Endothelial cell (in vitro differentiated cells): ENCODE results near the gene RGS10. TPM values are rescaled to one million over a fixed set of nuclear protein-coding genes. Genes with fewer than 3 reads are reported as not detected.

Experiments
- DNase-seq: peaks from one replicate; pipeline ENCODE4 v3.0.0; 2021; ENCODE audit warnings: low spot score
- H3K27ac Mint-ChIP-seq: one replicate; pipeline ENCODE4 v1.8.0; 2021; ENCODE audit warnings: mixed read lengths, inconsistent platforms; ENCODE audit not compliant: unreplicated experiment
- H3K27me3 Mint-ChIP-seq: one replicate; pipeline ENCODE4 v1.8.0; 2021; ENCODE audit warnings: mild to moderate bottlenecking, moderate library complexity, mixed read lengths, inconsistent platforms; ENCODE audit not compliant: unreplicated experiment
- H3K36me3 Mint-ChIP-seq: one replicate; pipeline ENCODE4 v1.8.0; 2021; ENCODE audit warnings: mild to moderate bottlenecking, low read depth, mixed read lengths, inconsistent platforms; ENCODE audit not compliant: unreplicated experiment
- H3K4me1 Mint-ChIP-seq: one replicate; pipeline ENCODE4 v1.8.0; 2021; ENCODE audit warnings: mild to moderate bottlenecking, mixed read lengths, inconsistent platforms; ENCODE audit not compliant: unreplicated experiment
- H3K4me3 Mint-ChIP-seq: one replicate; pipeline ENCODE4 v1.8.0; 2021; ENCODE audit warnings: mild to moderate bottlenecking, mixed read lengths, inconsistent platforms; ENCODE audit not compliant: unreplicated experiment
- H3K9me3 Mint-ChIP-seq: one replicate; pipeline ENCODE4 v1.8.0; 2021; ENCODE audit warnings: mixed read lengths, inconsistent platforms; ENCODE audit not compliant: unreplicated experiment
- long read RNA-seq: library from polyadenylated mRNA; unstranded; transcript quantifications from one replicate; pipeline ENCODE4 v2.0.0, GENCODE V29; 2020; ENCODE audit not compliant: unreplicated experiment
- total RNA-seq: library from RNA; stranded (reverse); fragmentation: NEBNext Ultra II Directional; extraction: Animal tissue kit (Norgen Biotek cat#: 25700); gene quantifications from one replicate; pipeline ENCODE4 v1.2.1, GENCODE V29; 2021; ENCODE audit not compliant: unreplicated experiment
- TF ChIP-seq, protein P1 (sequence below): fragments of 200-600 bp; sonication (generic); IDR thresholded peaks from one replicate; pipeline ENCODE4 v1.5.0; 2021; ENCODE audit warnings: antibody characterized with exemption; ENCODE audit not compliant: unreplicated experiment

The RGS10 gene, protein sequence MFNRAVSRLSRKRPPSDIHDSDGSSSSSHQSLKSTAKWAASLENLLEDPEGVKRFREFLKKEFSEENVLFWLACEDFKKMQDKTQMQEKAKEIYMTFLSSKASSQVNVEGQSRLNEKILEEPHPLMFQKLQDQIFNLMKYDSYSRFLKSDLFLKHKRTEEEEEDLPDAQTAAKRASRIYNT
- total RNA-seq = 20.0 TPM
- long read RNA-seq, transcript RGS10-202 (5 exons, 804 nt) = major isoform, 15 of 16 reads
- long read RNA-seq, partial matches to known transcripts = 0 of 16 reads
- long read RNA-seq, other reads (novel, unspliced or antisense) = 0 of 16 reads

DNA sequence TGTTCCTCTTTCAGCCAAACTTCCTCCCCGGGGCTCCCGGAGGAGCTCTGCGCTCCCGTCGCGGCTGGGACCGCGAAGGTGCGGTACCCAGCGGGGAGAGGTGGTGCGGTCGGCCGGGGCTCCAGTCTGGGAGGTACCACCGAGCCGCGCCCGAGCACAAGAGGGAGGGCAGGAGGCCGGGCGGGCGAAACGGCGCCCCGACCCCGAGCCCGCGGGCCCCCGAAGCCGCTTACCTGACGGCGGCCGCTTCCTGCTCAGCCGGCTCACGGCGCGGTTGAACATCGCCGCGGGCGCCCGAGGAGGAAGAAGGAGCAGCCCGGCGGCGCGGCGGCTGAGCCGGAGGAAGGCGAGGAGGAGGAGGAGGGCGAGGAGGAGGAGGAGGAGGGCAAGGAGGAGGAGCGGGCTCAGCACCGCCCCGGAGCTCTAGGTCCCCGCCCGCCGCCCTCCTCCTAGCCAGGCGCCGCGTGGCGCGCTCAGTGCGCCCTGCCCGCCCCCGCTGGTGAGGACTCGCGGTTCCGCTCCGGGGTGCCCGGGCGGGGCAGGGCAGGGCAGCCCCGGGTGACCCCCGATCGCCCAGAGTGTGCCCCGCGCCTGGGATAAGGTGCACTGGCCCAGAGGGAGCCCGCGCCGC is at the start of gene RGS10:
TSS of gene RGS10 (minus strand) at position 363 of the 631 bp plus-strand sequence. CDS start at position 282, 81 bp downstream.
- no peaks in the 10 kb centered on the region for H3K9me3 Mint-ChIP-seq
- TF ChIP-seq, protein P1, sequence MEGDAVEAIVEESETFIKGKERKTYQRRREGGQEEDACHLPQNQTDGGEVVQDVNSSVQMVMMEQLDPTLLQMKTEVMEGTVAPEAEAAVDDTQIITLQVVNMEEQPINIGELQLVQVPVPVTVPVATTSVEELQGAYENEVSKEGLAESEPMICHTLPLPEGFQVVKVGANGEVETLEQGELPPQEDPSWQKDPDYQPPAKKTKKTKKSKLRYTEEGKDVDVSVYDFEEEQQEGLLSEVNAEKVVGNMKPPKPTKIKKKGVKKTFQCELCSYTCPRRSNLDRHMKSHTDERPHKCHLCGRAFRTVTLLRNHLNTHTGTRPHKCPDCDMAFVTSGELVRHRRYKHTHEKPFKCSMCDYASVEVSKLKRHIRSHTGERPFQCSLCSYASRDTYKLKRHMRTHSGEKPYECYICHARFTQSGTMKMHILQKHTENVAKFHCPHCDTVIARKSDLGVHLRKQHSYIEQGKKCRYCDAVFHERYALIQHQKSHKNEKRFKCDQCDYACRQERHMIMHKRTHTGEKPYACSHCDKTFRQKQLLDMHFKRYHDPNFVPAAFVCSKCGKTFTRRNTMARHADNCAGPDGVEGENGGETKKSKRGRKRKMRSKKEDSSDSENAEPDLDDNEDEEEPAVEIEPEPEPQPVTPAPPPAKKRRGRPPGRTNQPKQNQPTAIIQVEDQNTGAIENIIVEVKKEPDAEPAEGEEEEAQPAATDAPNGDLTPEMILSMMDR = no peak
- no peak within 1 kb of the TSS for H3K27ac Mint-ChIP-seq
- peak; percentile 37 for DNase-seq
- H3K27me3 Mint-ChIP-seq = peaks cover 11% of the 10 kb centered on the region
- peaks cover 28% of the 10 kb centered on the region for H3K4me1 Mint-ChIP-seq
- peak within 1 kb of the TSS; percentile 90 for H3K4me3 Mint-ChIP-seq
- H3K36me3 Mint-ChIP-seq = peaks cover 13% of the 10 kb centered on the region

DNA sequence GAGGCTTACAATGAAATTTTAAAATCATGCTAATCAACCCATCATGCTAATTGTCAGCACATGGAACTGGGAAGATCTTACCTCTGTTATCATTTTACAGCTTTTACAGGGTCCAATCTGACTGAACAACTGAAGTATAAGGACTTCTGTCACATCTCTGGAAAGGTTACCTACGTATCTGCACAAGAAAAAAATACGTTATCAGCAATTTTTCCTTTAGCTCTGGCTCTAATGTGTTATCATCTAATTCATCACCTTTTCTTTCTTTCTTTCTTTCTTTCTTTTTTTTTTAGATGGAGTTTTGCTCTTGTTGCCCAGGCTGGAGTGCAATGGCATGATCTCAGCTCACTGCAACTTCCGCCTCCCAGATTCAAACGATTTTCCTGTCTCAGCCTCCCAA is 45.6 kb upstream of the RGS10 start:
- Mint-ChIP-seq H3K4me1 (peaks cover 23% of the 10 kb centered on the region), H3K9me3 (no peaks in the 10 kb centered on the region), H3K27me3 (no peaks in the 10 kb centered on the region), H3K4me3 (no peak overlapping the region), H3K27ac (no peak overlapping the region), H3K36me3 (peaks cover 7% of the 10 kb centered on the region)
- TF ChIP-seq, protein P1 = no peak
- DNase-seq = no peak

DNA sequence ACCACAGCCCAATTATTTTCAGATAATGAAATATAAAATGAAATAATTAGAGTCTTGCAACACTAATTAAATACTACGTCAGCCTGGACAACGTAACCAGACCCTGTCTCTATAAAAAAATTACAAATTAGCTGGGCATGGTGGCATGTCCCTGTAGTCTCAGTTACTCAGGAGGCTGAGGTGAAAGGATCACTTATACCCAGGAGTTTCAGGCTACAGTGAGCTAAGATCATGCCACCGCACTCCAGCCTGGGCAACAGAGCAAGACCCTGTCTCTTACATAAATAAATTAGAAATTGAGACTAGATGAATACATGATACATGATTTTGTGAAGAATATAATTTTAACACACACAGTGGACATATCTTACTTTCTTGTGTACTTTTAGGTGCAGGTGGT is 35.8 kb upstream of the RGS10 start:
- peaks cover 20% of the 10 kb centered on the region for H3K36me3 Mint-ChIP-seq
- TF ChIP-seq, protein P1 = no peak

DNA sequence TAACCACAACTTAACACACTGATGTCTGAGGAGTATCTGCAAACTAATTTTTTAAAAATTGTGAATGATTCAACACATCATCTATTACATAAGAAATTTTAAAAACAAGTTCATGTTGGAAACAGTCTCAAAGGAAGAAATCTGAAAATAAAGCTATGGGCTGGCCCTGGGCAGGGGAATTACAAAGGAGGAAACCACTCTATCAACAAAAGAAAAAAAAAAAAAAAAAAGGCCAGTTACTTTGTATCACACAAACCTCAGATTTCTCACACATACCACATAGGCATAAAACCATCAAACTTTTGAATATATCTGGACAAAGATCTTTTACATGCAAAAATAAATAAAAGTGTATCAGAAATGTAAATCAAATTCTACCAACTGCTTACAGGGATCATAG is 33.5 kb upstream of the RGS10 start:
- TF ChIP-seq, protein P1 = no peak
- peaks cover 23% of the 10 kb centered on the region for H3K36me3 Mint-ChIP-seq
- H3K27me3 Mint-ChIP-seq = no peaks in the 10 kb centered on the region

More for the DNA sequence above, 35.8 kb upstream of the RGS10 start:
- Mint-ChIP-seq H3K4me3 (no peak overlapping the region), H3K4me1 (peaks cover under 1% of the 10 kb centered on the region), H3K27ac (no peak overlapping the region), H3K27me3 (no peaks in the 10 kb centered on the region), H3K9me3 (no peaks in the 10 kb centered on the region)
- no peak for DNase-seq

DNA sequence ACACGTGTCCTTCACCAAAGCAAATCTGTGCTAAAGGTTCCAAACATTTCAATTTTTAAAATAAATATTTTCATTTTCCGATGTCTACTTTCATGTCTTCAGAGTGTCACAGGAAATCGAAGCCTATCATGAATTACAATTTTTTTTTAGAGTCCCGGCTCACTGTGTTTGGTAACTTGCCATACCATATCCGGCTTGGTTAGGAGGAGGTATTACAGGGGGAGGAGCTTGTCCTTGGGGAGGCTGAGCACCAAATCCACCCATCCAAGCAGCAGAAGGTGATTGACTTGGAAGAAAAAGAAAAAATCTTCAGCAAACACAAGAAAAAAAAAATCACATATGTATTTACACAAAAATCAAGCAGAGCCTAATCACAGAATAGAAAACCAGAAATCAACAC is 33.0 kb upstream of the RGS10 start:
- Mint-ChIP-seq H3K4me1 (no peaks in the 10 kb centered on the region), H3K4me3 (no peak overlapping the region), H3K36me3 (peaks cover 23% of the 10 kb centered on the region), H3K27me3 (no peaks in the 10 kb centered on the region), H3K27ac (no peak overlapping the region), H3K9me3 (no peaks in the 10 kb centered on the region)
- no peak for DNase-seq
- TF ChIP-seq, protein P1 = no peak

More for the DNA sequence above, 33.5 kb upstream of the RGS10 start:
- H3K4me3 Mint-ChIP-seq = no peak overlapping the region
- no peak for DNase-seq
- no peaks in the 10 kb centered on the region for H3K9me3 Mint-ChIP-seq
- no peak overlapping the region for H3K27ac Mint-ChIP-seq
- H3K4me1 Mint-ChIP-seq = no peaks in the 10 kb centered on the region
